A673 (cell line): Measurements from ENCODE around the gene TNFSF15. TPM values are rescaled to one million over a fixed set of nuclear protein-coding genes. Genes with fewer than 3 reads are reported as not detected.

ENCODE experiments used
- BruUV-seq: library from RNA; stranded (reverse); fragments of 400-500 nt; replicated peaks from 2 replicates; lab custom pipeline; 2021; lab: Mats Ljungman, UMichigan
- CTCF ChIA-PET: fragments of 300-600 bp; sonication (Branson Sonifier 250); formaldehyde crosslinking; loops from one replicate; lab custom pipeline; 2022; ENCODE audit warnings: antibody characterized with exemption; lab: Charles Lee
- POLR2A ChIA-PET: fragments of 300-600 bp; sonication (Branson Sonifier 250); formaldehyde crosslinking; loops from one replicate; lab custom pipeline; 2022; ENCODE audit warnings: antibody characterized with exemption; ENCODE audit not compliant: low non-redundant PET; lab: Charles Lee
- DNase-seq: peaks from one replicate; pipeline ENCODE4 v3.0.0-alpha.2; 2015; ENCODE audit warnings: low spot score
- H3K27ac ChIP-seq: fragments of 200-600 bp; sonication (generic); 2 replicates; pipeline ENCODE4 v1.5.1; 2016; ENCODE audit warnings: mixed run types, low read depth, mild to moderate bottlenecking, mixed read lengths, antibody characterized with exemption, low read length; ENCODE audit not compliant: poor library complexity, severe bottlenecking
- H3K27me3 ChIP-seq: fragments of 200-600 bp; sonication (generic); replicated peaks from 2 replicates; pipeline ENCODE4 v1.6.1; 2017; ENCODE audit warnings: mixed run types, low read depth, mild to moderate bottlenecking, mixed read lengths, antibody characterized with exemption, low read length; ENCODE audit not compliant: insufficient read depth, poor library complexity
- H3K36me3 ChIP-seq: fragments of 200-600 bp; sonication (generic); 2 replicates; pipeline ENCODE4 v1.6.1; 2016; ENCODE audit warnings: mixed run types, mild to moderate bottlenecking, mixed read lengths, antibody characterized with exemption, low read length; ENCODE audit not compliant: insufficient read depth, poor library complexity, severe bottlenecking
- H3K4me1 ChIP-seq: fragments of 200-600 bp; sonication (generic); 2 replicates; pipeline ENCODE4 v1.6.1; 2017; ENCODE audit warnings: mixed run types, mild to moderate bottlenecking, mixed read lengths, antibody characterized with exemption, low read length; ENCODE audit not compliant: insufficient read depth, poor library complexity, severe bottlenecking
- H3K4me3 ChIP-seq: fragments of 200-600 bp; sonication (generic); 2 replicates; pipeline ENCODE4 v1.5.1; 2016; ENCODE audit warnings: low read depth, mixed run types, mild to moderate bottlenecking, mixed read lengths, low read length; ENCODE audit not compliant: poor library complexity, severe bottlenecking
- H3K9me3 ChIP-seq: fragments of 200-600 bp; sonication (generic); 2 replicates; pipeline ENCODE4 v1.6.1; 2016; ENCODE audit warnings: mixed run types, low read depth, mild to moderate bottlenecking, mixed read lengths, antibody characterized with exemption, low read length; ENCODE audit not compliant: poor library complexity, severe bottlenecking
- EZH2 ChIP-seq: fragments of 200-600 bp; sonication (generic); IDR thresholded peaks from 2 replicates; pipeline ENCODE4 v1.6.1; 2017; ENCODE audit warnings: borderline replicate concordance, low read depth, mild to moderate bottlenecking, mixed read lengths, antibody characterized with exemption, low read length; ENCODE audit not compliant: poor library complexity, severe bottlenecking
- intact Hi-C: fragments of 100-400 bp; cut with micrococcal nuclease; formaldehyde crosslinking; loops from one replicate; pipeline ENCODE4 v1.10.0; 2022; ENCODE audit not compliant: unreplicated experiment
- total RNA-seq: library from RNA; stranded (reverse); gene quantifications from 2 replicates; pipeline ENCODE4 v1.2.3, GENCODE V29; 2021
- TF ChIP-seq, protein P1 (sequence below): fragments of 300-800, 200-600 bp; sonication (generic); conservative IDR thresholded peaks from 2 replicates; pipeline ENCODE4 v1.5.1; 2017; ENCODE audit warnings: low read depth, mild to moderate bottlenecking, antibody characterized with exemption, low read length, moderate library complexity, mixed read lengths

Gene TNFSF15
- total RNA-seq, 1 experiment from 2014 or later, result not detected

DNA sequence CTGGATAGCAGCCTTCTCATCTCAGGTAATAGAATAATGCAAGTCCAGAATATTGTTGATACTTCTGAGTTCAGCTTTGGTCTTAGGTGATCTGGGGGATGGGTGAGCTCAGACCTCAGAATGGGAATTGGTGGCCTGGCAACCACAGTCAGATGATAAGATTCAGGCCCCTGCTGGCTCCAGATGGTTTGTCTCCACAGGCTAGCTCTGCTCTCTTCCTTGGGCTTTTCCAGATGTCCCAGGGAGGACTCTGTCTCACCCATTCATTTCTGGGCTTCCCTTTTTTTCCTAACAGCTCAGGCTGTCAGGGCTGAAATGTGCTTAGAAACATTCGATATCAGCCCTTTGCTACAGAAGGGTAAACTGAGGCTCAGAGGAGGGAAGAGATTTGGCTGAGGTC is 17.6 kb upstream of the TNFSF15 start:
- H3K27me3 ChIP-seq, result no peaks in the 10 kb centered on the region
- TF ChIP-seq EZH2, result no peak
- TF ChIP-seq, protein P1, sequence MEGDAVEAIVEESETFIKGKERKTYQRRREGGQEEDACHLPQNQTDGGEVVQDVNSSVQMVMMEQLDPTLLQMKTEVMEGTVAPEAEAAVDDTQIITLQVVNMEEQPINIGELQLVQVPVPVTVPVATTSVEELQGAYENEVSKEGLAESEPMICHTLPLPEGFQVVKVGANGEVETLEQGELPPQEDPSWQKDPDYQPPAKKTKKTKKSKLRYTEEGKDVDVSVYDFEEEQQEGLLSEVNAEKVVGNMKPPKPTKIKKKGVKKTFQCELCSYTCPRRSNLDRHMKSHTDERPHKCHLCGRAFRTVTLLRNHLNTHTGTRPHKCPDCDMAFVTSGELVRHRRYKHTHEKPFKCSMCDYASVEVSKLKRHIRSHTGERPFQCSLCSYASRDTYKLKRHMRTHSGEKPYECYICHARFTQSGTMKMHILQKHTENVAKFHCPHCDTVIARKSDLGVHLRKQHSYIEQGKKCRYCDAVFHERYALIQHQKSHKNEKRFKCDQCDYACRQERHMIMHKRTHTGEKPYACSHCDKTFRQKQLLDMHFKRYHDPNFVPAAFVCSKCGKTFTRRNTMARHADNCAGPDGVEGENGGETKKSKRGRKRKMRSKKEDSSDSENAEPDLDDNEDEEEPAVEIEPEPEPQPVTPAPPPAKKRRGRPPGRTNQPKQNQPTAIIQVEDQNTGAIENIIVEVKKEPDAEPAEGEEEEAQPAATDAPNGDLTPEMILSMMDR, result no peak
- no peak for DNase-seq
- no TSS peak for BruUV-seq
- CTCF ChIA-PET, result no interaction called here
- no peaks in the 10 kb centered on the region for H3K36me3 ChIP-seq
- intact Hi-C loops, result no loop called here
- POLR2A ChIA-PET, result no interaction called here
- no peak overlapping the region for H3K4me3 ChIP-seq
- no peak overlapping the region for H3K27ac ChIP-seq
- H3K4me1 ChIP-seq, result no peaks in the 10 kb centered on the region
- H3K9me3 ChIP-seq, result no peaks in the 10 kb centered on the region

DNA sequence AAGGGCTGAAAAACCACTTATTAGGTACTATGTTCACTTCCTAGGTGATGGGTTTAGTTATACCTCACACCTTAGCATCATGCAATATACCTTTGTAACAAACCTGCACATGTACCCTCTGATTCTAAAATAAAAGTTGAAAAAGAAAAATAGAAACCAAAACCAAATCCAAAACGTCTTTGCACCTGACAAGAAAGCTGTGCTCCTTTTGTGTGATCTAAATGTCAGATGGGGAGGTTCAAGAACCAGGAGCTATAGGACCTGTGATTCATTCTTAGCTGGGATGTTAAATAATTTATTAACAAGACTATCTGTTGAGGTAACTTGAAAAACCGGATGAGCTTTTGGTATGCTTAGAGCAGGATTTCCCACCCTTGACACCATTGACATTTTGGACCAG is 16.9 kb upstream of the TNFSF15 start:
- no peaks in the 10 kb centered on the region for H3K4me1 ChIP-seq
- POLR2A ChIA-PET, result interaction anchor here (0.7 kb wide), 2 partner anchors 48 to 279 kb away, joined by 3 to 5 read pairs; no protein-coding TSS in a partner anchor
- H3K36me3 ChIP-seq, result no peaks in the 10 kb centered on the region
- no peak for TF ChIP-seq EZH2
- TF ChIP-seq, protein P1, result no peak
- no TSS peak for BruUV-seq
- H3K27ac ChIP-seq, result no peak overlapping the region
- no peaks in the 10 kb centered on the region for H3K27me3 ChIP-seq
- CTCF ChIA-PET, result no interaction called here
- intact Hi-C loops, result no loop called here
- H3K9me3 ChIP-seq, result no peaks in the 10 kb centered on the region
- no peak for DNase-seq
- H3K4me3 ChIP-seq, result no peak overlapping the region

DNA sequence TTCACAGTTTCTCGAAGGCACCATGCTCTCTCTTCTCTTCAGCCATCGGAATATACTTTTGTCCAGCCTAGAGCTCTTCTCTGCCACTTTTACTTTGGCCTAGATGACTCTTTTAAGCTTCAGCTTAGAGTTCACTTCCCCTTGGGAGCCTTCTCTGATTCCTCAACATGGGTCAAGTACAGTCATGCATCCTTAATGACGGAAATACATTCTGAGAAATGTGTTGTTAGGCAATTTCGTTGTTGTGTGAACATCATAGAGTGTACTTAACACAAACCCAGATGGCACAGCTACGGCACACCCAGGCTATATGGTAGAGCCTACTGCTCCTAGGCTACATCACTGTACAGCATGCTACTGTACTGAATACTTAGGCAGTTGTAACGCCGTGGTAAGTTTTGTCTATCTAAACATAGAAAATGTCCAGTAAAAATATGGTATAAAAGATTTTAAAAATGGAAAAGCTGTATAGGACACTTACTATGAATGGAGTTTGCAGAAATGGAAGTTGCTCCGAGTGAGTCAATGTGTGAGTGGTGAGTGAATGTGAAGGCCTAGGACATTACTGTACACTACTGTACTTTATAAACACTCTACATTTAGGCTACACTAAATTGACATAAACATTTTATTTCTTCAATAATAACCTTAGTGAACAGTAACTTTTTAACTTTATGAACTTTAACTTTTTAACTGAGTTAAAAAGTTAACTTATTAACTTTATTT is 15.1 kb upstream of the TNFSF15 start:
- POLR2A ChIA-PET, result no interaction called here

More for the DNA sequence above, 15.1 kb upstream of the TNFSF15 start:
- H3K4me3 ChIP-seq, result no peak overlapping the region
- H3K4me1 ChIP-seq, result no peaks in the 10 kb centered on the region
- H3K36me3 ChIP-seq, result no peaks in the 10 kb centered on the region
- intact Hi-C loops, result no loop called here
- H3K9me3 ChIP-seq, result no peaks in the 10 kb centered on the region
- no TSS peak for BruUV-seq
- CTCF ChIA-PET, result interaction anchor here (0.6 to 1.1 kb wide), 2 partner anchors 83 to 193 kb away, joined by 3 to 4 read pairs; no protein-coding TSS in a partner anchor
- H3K27me3 ChIP-seq, result no peaks in the 10 kb centered on the region
- TF ChIP-seq, protein P1, result no peak
- no peak for TF ChIP-seq EZH2
- no peak for DNase-seq
- H3K27ac ChIP-seq, result no peak overlapping the region
